DND-41 (cell line): ENCODE results near the gene ARHGEF17.

ENCODE experiments used
- ATAC-seq: fragments of 200-7000 bp; cut with Tn5 transposase; 3 replicates; pipeline ENCODE4 v1.9.1; 2021; ENCODE audit warnings: low read depth; ENCODE audit not compliant: insufficient read depth
- DNase-seq: peaks from one replicate; pipeline ENCODE4 v3.0.0-alpha.2; 2020
- H2AFZ ChIP-seq: 2 replicates; pipeline ENCODE4 v1.6.0; 2012; ENCODE audit warnings: low read depth, low read length
- H3K27ac ChIP-seq: 2 replicates; pipeline ENCODE4 v1.5.1; 2012; ENCODE audit warnings: low read length, inconsistent platforms
- H3K27me3 ChIP-seq: fragments of 200-600 bp; sonication (generic); 2 replicates; pipeline ENCODE4 v1.6.0; 2012; ENCODE audit warnings: low read length, mild to moderate bottlenecking, inconsistent platforms; ENCODE audit not compliant: insufficient read depth, poor library complexity
- H3K36me3 ChIP-seq: 2 replicates; pipeline ENCODE4 v1.5.1; 2012; ENCODE audit warnings: low read length, inconsistent platforms; ENCODE audit not compliant: insufficient read depth
- H3K4me1 ChIP-seq: 2 replicates; pipeline ENCODE4 v1.5.1; 2012; ENCODE audit warnings: mild to moderate bottlenecking, low read length; ENCODE audit not compliant: insufficient read depth
- H3K4me2 ChIP-seq: 2 replicates; pipeline ENCODE4 v1.6.0; 2012; ENCODE audit warnings: mild to moderate bottlenecking, moderate library complexity, low read length, inconsistent platforms; ENCODE audit not compliant: insufficient read depth
- H3K4me3 ChIP-seq, 2 experiments: fragments of 200-600 bp in 1 of 2; shearing (Covaris generic) in 1 of 2; 2 replicates each; pipeline ENCODE4 v1.5.1; 2012 to 2016; ENCODE audit warnings: inconsistent platforms in 2 of 2, low read length in 2 of 2, mild to moderate bottlenecking in 2 of 2, low read depth in 1 of 2, moderate library complexity in 1 of 2
- H3K79me2 ChIP-seq: 2 replicates; pipeline ENCODE4 v1.6.0; 2012; ENCODE audit warnings: low read length, inconsistent platforms; ENCODE audit not compliant: insufficient read depth
- H3K9ac ChIP-seq: 2 replicates; pipeline ENCODE4 v1.6.0; 2012; ENCODE audit warnings: low read depth, mild to moderate bottlenecking, inconsistent platforms, low read length, moderate library complexity
- H3K9me3 ChIP-seq: 2 replicates; pipeline ENCODE4 v1.5.1; 2012; ENCODE audit warnings: low read length, moderate library complexity, mild to moderate bottlenecking, inconsistent platforms; ENCODE audit not compliant: insufficient read depth, severe bottlenecking
- H4K20me1 ChIP-seq: 2 replicates; pipeline ENCODE4 v1.6.0; 2012; ENCODE audit warnings: low read length; ENCODE audit not compliant: insufficient read depth
- EZH2 ChIP-seq: IDR thresholded peaks from 3 replicates; pipeline ENCODE4 v1.6.1; 2012; ENCODE audit warnings: borderline replicate concordance, low read depth, mild to moderate bottlenecking, moderate library complexity, low read length, inconsistent platforms; ENCODE audit not compliant: severe bottlenecking
- TF ChIP-seq, protein P1 (sequence below): IDR thresholded peaks from 2 replicates; pipeline ENCODE4 v1.5.1; 2012; ENCODE audit warnings: borderline replicate concordance, low read length, moderate library complexity, mild to moderate bottlenecking; ENCODE audit not compliant: poor library complexity, severe bottlenecking; ENCODE audit errors: extremely low read depth

The ARHGEF17 gene

DNA sequence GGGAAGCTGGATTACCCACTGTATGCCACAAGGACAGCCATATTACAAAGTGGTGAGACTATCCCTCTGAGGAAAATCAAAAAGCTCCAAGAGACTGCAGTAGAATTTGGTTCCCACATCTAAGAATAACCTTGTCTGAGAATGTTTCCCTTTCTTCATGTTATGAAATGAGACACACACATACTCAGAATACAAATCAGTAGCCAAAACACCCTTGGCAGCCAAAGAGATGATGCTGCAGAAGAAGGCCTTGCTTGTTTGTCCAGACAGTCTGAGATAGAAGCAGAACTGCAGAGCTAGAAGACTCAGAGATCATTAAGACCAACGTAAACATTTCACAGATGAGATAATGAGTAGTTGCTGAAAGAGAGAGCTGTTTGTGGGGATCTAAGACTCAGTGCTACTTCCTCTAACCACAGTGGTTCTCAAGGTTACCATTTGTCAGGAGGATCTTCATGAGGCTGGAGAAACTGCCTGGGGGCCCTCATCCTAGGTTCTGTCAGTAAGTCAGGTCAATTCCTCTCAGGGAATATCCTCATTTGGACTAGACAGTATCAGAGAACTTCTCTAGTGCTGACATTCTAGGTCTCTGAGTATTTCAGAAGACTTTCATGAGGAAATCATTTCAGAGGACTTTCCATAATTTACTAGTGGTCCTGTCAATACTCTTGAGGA is 107.0 kb downstream of the ARHGEF17 start:
- no peak for TF ChIP-seq EZH2
- TF ChIP-seq, protein P1, sequence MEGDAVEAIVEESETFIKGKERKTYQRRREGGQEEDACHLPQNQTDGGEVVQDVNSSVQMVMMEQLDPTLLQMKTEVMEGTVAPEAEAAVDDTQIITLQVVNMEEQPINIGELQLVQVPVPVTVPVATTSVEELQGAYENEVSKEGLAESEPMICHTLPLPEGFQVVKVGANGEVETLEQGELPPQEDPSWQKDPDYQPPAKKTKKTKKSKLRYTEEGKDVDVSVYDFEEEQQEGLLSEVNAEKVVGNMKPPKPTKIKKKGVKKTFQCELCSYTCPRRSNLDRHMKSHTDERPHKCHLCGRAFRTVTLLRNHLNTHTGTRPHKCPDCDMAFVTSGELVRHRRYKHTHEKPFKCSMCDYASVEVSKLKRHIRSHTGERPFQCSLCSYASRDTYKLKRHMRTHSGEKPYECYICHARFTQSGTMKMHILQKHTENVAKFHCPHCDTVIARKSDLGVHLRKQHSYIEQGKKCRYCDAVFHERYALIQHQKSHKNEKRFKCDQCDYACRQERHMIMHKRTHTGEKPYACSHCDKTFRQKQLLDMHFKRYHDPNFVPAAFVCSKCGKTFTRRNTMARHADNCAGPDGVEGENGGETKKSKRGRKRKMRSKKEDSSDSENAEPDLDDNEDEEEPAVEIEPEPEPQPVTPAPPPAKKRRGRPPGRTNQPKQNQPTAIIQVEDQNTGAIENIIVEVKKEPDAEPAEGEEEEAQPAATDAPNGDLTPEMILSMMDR = no peak
- Histone ChIP-seq H3K4me3 (no peak overlapping the region), H4K20me1 (no peaks in the 10 kb centered on the region; the same call in 1 of the 2 replicates), H3K36me3 (peaks cover 44% of the 10 kb centered on the region), H3K9me3 (no peaks in the 10 kb centered on the region), H2AFZ (no peak overlapping the region), H3K27ac (no peak overlapping the region), H3K9ac (no peak overlapping the region), H3K4me2 (no peak overlapping the region), H3K4me1 (no peaks in the 10 kb centered on the region), H3K27me3 (no peaks in the 10 kb centered on the region), H3K79me2 (no peaks in the 10 kb centered on the region)
- DNase-seq (no peak), ATAC-seq (peak; percentile 71)

DNA sequence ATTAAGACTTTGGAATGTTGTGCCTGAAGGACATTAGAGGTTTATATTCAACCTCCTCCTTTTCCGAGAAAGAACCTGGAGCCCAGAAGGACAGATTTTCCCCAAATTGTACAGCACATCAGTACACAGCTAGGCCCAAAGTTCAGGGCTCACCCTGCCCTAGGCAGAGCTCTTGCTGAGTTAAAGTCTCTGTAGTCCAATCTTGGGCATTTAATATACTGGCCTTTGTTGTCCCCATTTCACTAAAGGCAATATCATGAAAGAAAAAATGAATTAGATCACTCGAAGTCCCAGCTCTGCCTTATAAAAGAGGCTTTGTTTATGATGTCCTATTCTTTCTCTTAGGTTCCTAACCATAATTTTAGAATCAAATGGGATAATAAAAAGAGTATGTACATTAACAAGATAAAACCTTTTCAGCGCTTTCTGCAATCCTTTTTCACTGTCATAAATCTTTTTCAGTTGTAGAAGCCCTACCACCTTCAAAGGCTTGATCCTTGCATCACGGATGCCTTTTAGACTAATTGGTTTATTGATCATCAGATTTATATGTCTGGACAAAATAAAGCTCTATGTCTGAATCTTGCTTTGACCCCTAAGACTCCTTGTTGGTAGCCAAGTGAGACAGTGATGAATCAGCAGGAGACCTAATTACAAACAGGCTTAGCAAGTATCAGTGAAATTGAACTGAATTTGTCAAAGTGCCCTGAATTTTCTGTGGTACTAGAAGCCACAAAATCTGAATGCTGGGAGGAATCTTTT is 108.0 kb downstream of the ARHGEF17 start:
- Histone ChIP-seq H3K27ac (no peak overlapping the region), H3K9me3 (no peaks in the 10 kb centered on the region), H3K36me3 (peaks cover 35% of the 10 kb centered on the region), H3K4me3 (no peak overlapping the region), H3K79me2 (no peaks in the 10 kb centered on the region), H3K27me3 (no peaks in the 10 kb centered on the region), H4K20me1 (no peaks in the 10 kb centered on the region; the same call in 1 of the 2 replicates), H3K4me2 (no peak overlapping the region), H3K4me1 (no peaks in the 10 kb centered on the region), H3K9ac (no peak overlapping the region), H2AFZ (no peak overlapping the region)
- DNase-seq (no peak), ATAC-seq (no peak)
- TF ChIP-seq, protein P1 = no peak
- no peak for TF ChIP-seq EZH2

DNA sequence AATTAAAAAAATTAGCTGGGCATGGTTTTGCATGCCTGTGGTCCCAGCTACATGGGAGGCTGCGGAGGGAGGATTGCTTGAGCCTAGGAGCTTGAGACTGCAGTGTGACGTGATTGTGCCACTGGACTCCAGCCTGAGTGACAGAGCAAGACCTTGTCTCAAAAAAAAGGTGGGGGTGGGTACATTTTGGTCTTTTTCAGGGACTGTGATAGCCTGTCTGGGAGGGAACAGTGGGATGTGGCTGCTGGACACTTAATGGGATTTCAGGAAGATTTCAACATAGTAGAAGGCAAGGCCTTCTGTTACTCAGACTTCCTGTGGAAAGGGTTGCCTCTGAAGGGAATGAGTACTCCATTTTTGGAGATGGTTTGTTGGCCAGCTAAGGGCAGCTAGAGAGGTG is 108.7 kb downstream of the ARHGEF17 start:
- no peak overlapping the region for H3K27ac ChIP-seq
- no peaks in the 10 kb centered on the region for H3K79me2 ChIP-seq
- no peak for TF ChIP-seq EZH2
- TF ChIP-seq, protein P1 = no peak
- H3K9ac ChIP-seq = no peak overlapping the region
- H3K9me3 ChIP-seq = no peaks in the 10 kb centered on the region
- no peak overlapping the region for H2AFZ ChIP-seq
- no peaks in the 10 kb centered on the region for H3K27me3 ChIP-seq
- peaks cover 30% of the 10 kb centered on the region for H3K36me3 ChIP-seq
- no peak overlapping the region for H3K4me2 ChIP-seq
- no peaks in the 10 kb centered on the region; the same call in 1 of the 2 replicates for H4K20me1 ChIP-seq
- no peak overlapping the region for H3K4me3 ChIP-seq
- ATAC-seq = no peak
- no peak for DNase-seq
- no peaks in the 10 kb centered on the region for H3K4me1 ChIP-seq
